GM21825 (cell line): ENCODE results near the gene RALB.

Source experiments
- ATAC-seq: cut with Tn5 transposase; IDR thresholded peaks from one replicate; pipeline ENCODE4 v1.9.1; 2021; ENCODE audit warnings: mild to moderate bottlenecking, moderate library complexity; ENCODE audit not compliant: unreplicated experiment

RALB gene, protein sequence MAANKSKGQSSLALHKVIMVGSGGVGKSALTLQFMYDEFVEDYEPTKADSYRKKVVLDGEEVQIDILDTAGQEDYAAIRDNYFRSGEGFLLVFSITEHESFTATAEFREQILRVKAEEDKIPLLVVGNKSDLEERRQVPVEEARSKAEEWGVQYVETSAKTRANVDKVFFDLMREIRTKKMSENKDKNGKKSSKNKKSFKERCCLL

DNA sequence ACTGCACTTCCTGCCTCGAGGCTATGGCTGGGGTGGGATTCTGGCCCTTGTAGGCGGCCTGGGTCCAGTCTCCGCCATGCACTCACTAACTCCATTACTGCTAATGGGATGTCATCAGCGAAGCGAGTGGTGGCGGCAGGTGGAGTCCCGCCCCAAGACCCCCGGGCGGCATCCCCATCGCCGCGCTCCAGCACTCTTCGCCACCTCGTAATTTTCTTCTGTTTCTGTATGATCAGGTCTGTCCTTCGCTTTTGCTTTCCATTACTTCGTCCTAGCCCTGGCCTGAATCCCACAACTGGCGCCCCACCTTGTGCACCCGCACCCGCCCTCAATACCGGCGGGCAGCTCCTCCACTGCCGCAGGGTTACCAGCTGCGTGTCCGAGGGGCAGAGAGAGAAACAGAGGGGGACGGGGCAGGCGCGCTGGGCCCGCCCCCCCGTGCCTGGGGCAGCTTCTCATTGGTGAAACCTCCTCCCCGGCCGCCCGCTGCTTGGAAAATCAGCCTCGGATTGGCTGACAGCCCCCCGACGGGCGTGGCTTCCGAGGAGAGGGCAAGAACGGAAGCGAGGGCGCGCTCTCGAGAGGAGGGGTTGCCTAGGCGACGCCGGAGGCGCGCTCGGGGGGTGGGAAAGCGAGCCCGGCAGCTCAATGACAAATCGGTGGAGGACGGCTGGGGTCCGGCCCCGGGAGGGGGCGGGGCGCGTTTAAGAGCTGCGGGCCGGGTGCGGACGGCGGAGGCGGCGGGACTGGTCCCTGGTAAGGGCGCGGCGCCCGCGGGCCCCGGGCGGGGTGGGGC lies at the start of gene RALB:
RALB (plus strand) TSS at position 628 of the 796 bp plus-strand sequence. CDS start 25,813 bp downstream, outside the sequence.
- ATAC-seq, result peak; percentile 89

DNA sequence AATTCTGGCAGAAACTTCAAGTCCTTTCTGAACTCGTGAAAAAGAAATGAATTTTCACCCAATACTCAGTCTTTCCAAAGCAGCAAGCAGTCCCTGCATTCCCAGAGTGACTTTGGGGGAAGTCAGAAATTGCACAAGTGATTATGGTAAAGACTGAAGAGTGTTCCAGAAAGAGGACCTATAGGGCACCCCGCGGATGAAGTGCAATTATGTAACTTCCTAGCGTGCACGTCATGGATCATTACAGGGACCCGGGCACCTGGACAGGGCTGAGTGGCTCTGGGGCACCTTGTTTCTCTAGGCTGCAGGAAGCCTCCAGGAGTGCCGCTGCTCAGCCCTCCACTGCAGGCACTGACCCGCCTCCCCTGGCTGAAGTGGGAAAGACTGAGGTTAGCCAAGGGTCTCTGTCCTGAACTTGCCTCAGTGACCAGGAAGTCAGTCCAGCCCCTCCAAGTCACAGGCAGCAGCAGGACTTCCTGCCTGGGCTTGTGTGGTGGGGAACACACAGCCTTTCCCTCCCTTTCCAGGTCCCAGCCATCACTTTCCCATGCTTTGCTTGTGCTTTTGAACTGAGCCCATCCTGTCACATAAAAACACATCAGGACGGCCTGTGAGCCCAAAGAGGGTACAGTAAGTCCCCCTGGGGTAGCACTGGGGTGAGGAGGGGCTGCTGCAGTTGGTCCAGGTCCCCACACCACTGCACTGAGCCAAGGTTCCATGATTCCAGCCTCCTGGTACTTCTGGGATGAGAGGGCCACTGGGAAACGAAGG lies 49.2 kb upstream of the RALB start:
- ATAC-seq, result no peak

DNA sequence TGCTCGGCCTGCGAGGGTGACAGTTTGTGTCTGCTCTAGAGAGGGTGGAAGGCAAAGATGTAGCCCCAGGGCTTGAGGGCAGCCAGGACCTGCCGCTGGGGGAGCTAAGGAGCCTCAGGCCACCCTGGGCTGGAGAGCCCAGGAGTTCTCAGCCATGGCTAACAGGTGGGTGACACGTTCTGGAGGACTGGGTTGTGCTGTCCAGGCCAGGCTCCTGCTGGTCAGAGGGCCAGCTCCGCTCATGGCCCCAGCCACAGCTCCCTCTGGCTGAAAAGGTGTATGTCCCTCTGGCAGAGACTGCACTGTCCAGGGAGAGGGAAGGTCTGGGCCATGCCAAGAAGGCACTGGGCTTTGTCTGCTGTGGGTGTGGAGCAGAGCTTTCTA lies 48.6 kb upstream of the RALB start:
- no peak for ATAC-seq

DNA sequence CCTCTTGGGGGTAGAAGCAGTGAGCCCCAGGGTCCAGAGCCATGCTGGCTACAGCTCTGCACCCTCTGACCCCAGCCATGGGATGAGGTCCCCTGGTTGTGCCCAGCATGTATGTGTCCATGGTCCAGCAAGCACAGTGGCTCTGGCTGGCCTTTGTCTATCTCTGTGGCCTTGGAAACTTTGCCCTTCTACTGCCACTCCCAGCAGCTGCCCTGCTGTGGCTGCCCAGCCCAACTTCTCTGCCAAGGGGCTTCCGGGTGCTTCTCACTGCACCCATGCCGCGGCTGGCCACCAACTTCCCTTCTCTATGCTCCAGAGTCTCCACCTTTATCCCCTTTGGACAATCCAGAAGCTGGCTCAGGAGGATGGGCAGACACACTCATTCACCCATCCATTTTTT lies 48.2 kb upstream of the RALB start:
- no peak for ATAC-seq

DNA sequence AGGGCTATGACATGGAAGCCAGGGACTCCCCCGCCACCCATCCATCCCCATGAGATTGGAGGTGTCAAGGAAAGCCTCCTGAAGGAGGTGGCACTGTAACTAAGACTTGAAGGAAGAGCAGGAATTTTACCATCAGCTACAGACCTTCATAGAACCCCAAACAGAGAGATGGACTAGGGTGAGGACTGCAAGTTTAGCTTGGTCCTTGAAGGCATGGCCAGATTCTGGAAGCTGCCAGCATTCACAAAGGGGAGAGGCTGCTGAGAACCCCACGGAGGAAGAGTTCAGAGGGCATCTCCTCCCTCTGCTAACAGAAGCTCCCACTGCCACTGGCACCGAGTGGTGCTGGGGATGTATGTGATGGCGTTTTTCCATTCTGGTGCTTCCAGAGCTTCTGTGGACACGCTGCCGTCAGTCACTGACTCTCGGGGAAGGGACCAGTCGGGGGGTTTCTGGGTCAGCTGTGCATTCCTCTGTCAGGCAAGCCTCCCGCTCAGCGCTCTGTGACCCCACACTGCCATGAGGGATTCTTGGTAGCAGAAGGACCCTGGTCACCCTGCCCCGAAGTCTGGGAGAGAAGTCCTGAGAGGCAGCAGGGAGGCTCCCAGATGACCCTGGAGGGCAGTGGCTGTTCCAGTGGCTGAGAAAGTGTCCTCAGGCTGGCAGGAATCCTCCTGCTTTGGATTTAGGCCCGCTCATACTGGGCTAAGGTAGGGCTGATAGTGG lies 47.5 kb upstream of the RALB start:
- no peak for ATAC-seq

DNA sequence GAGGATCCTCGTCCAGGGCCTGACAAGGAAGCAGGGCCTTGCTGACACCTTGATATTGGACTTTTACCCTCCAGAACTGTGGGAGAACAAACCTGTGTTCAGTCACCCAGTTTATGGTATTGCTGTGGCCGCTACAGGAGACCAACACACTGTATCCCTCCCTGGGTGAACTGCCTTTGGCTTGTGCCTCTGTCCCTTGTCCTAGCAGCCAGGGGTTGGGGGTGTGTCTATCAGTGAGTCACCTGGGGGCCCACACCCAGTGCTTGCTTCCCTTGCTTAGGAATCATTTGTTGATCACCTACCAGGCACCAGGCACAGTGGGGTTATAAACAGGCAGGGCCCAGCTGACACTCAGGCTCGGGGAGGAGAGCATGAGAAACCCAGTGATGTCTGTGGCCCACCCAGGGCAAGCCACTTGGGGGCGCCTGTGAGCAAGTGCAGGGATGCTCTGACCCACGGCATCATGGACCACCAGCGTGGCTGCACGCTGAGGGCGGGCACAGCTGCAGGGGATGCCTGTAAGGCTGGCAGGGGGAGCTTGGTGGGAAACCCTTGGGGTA lies 46.5 kb upstream of the RALB start:
- ATAC-seq, result no peak

DNA sequence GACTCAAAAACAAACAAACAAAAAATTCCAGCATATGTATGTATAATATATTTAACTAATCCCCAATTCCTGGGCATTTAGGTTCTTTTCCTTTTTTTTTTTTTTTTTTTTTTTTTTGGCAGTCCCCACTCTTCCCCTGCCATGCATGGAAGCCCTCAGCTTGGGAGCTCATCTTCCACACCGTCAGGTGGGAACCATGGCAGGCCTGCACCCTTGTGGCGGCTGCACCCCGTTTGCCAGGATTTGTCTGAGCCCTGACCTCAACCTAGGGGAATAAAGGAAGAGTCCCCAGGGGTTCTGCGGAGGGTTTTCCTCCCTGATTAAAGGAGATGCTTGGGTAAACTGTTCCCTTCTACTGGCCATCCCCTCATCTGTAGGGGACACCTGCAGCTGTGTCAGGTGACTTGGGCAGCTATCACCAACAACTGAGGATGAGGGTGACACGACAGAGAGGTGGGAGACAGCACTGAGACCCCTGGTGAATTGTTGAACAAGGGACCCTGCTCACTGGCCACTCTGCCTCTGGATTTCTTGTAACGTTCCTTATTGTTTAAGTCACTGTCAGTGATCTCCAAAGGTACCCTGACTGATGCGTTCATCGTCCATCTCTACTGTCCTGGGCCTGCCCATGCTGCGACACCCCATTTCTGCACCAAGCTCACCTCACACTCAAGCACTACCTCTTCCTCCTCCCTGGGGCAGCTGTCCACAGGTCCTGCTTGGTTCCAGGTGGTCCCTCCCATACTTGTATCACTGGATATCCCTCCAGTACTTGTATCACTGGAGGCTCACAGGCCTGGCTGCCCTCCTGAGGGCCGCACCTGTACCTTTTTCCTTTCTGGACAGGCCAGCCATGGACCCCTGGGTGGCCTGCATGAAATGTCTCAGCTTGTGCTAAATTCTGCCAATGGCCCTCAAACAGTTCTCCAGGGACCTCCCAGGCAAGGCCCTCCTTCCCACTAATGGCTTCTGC lies 44.0 kb upstream of the RALB start:
- ATAC-seq, result no peak

DNA sequence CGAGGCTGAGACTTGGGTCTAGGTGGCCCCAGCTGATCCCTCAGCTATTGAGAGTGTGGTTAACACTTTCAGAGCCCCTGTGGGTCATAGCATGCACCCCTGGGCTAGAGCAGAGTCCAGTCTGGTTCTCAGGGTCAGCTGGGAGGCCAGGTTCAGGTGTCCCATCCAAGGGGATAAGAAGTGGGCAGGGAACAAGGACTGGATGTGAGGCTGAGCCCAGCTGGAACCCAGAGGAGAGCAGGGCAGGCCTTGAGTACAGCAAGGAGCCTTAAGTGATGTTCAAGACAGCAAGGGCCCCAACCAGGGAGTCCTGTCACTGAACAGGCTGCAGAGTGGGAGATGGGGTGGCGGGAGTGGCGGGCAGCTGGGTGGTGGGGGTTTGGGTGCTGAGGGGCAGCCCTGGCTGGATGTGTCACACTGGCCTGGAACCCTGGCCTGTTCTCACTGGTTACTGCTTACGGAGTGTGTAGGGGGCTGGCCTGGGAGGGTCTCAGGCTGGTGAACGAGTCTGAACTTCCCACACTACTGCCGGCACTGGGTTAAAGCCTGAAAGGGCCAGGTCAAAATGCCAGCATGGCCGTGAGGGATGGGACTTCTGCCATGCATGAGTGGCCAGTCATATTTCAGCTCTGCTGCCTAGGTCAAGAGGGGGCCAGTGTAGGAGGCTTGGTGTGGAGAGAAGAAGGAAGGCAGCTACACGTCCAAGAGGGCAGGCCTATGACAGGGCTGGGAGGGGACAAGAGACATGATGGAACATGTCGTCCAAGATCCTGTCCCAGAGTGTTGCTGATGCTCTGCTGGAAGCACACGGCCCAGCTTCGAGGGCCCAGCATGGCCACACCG lies 43.0 kb upstream of the RALB start:
- ATAC-seq, result no peak

DNA sequence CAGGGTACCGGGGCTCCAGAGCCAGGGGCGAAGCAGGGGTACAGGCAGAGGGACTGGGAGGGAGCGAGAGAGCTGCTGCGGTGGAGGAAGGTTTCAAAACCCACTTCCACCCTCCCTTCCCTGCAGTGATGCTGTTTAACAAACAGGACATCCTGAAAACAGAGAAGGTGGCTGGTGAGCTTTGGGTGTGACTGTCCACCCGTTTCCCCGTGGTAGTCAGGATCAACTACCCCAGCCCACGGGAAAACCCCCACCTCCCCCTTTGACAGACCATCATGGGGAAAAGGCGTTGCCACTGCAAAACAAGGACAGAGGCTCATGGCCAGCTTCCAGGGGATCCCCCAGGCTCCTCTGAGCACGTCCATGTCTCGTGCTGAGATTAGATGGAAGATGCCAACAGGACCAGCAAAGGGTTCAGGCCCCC lies 42.4 kb upstream of the RALB start:
- no peak for ATAC-seq

DNA sequence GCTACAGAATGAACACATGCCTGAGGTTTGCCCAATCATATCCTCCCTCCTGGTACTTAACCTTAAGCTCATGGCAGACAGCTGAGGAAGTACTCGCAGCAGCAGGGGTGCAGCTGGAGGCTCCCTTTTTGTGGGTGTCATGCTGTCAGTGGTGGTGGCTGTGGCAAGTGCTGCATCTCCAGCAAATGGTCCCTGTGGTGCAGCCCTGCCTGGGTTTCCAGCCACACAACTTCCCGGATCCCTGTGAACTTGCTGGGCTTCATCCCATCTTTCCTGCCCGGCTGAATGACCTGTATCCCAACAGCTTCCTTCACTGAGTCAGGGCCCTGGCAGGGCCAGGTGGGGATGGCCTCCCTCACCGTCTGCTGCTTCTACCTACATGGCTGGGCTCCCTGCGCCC lies 34.5 kb upstream of the RALB start:
- no peak for ATAC-seq

DNA sequence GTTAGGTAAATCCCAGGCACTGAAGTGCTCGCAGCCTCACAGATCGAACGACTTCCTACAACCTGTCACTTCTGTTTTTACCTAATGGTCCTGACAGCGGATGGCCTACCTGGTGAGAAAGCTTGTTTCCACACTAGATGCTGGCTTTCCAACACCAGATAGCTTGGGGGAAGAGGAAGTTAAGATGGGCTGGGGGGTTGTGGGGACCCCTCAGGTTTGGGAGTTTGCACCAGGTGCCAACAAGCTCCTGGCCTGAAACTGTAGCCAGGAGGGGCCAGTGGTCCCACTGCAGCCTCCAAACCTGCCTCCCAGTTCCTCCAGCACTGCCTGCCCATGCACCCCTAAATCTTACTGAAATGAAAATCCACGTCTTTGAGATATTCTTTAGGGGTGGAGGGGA lies 33.4 kb upstream of the RALB start:
- ATAC-seq, result no peak

DNA sequence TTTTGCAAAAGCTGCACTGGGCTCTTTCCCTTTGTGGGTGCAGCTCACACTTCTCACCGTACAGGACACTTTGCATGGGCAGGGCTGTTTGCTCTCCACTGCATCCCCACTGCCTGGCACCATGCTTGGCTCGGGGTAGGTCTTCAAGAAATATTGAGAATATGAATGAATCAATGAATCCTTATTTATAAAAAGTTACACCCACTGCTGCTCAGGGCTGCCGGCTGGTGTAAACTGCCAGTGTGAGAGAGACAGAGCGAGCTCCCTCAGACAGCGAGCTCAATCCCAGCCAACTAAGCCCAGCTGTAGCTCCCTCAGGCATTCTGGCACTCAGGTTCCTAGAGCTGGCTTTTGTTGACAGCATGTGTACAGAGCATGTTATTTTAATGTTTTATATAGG lies 32.9 kb upstream of the RALB start:
- ATAC-seq, result no peak

DNA sequence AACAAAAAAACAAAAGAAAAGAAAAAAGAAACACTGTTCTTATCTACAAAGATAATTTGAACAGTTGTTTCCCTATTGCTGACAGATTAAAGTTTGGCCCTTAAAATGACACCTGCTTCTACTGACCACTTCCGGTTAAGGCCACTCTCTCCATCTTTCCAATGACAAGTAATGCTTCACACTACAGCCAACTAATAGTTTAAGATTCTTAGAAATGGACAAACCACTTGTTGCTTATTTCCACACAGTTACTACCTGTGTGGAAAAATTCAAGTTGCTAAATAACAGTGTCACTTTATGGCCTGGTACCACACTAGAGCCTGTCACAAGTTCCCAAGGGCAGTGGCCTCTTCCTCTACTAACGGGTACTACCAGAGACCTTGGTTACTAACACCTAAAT lies 31.9 kb upstream of the RALB start:
- no peak for ATAC-seq

DNA sequence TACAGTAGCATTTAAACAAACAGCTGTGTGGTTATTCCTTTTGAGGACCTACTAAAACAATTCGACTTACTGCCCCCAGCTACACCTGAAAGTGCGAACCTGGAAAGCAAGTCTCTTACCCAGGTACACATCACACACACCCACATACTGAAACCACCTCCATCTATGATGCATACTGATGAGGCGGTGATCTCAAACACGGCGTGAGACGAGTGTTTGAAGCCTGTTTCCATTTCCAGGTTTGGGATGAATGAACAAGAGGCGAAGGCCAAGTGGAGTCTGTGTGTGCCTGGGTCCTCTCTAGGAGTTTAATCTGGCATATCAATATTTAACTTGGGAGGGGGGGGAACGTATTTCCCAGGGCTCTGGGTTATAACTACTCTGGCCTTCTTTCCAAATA lies 31.0 kb upstream of the RALB start:
- ATAC-seq, result no peak

DNA sequence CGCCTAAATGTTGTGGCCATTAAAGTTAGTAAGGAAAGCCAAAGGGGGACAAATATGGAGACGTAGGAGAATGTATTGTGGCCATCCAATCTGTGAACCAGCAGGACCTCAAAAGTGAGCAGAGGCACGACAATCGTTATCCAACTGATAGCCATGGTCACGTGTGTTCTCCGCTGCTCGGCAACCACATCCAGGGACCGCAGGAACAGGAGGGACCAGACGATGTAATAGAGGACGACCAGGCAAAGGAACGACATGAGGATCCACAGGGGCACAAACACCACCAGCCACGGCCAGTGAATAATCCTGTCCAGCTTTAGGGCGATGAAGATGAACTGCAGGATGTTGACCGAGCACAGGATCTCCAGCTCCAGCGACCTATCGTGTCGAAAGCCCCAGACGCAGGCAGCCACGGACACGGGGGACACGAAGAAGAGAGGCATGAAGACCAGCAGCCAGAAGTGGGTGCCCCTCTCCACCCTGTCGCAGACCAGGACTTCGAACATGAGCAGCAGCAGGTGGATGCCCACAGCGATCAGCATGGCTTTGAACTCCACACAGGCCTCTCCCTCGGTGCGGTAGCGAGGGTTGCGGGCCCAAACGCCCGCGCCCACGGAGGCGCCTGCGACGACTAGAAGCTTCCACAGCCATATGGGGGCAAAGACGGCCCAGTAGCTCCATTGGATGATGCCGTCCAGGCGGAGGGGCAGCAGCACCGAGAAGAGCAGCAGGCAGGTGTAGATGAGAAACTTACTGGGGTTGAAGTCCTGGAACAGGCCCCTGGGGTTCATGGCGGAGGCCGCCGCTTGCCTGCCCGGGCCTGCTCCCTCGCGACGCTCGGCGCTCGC lies 30.2 kb upstream of the RALB start:
- ATAC-seq, result no peak

DNA sequence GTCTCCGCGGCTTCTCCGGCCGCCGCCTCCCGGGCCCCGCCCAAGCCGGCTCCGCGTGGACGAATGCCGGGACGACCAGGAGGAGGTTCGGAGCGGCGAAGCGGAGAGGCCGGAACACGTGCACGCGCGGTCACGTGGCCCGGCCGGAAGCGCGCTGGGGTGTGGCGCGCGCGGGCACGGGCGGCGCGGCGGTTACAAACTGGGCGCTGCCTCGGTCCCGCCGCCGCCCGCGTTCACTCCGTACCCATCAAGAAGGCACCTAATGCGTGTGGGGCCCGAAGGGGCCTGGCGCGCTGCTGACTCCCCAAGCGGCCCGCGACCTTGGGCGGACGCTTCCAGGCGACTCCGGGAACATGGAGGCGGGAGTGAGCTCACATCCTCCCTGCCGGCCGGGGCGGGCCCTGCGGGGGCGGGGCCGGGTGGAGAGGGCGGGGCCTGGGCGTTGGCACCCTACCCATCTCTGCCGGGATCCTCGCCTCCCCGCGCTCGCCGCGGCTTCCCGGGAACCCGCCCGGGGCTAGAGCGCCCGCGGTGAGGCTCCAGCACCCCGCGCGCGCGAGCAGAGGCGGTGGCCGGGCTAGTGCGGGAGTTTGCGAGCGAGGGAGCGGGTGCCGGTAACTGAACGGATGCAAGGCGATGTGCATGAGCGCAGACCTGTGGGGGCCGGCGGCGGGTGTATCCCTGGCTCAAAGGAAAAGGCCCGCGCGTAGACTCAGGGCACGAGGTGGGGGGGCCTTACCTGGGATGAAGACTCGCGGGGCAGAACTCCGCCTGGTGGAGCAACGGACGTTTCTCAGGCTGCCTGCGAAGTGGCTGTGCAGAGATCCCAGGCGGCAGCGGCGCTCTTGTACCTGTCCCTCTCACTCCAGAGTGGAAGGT lies 29.4 kb upstream of the RALB start, which contains the start of gene TMEM185B:
TMEM185B (minus strand) TSS at position 367 of the 879 bp plus-strand sequence. CDS start 424 bp downstream, outside the sequence.
- peak; percentile 77 for ATAC-seq

DNA sequence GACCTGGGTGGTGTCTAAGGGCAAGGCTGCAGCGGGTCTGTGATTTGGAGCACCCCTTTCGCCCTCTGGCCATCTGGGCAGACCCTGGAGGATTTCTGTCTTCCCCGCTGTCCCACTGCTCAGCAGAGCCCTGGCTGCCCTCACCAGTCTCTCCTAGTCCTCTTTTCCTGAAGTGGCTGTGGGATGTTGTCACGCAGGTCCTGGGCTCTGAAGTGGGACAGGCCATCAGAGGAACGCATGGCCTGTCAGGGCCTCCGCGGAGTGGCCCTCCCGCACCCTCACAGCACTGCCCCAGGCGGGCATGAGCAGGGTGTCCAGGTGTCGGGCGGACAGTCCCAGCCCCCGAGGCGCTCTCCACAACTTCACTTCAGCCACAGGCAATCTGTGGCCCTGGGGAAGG lies 28.4 kb upstream of the RALB start:
- ATAC-seq, result no peak
